ENCODE data around the gene CDC42EP1. TPM values are rescaled to one million over a fixed set of nuclear protein-coding genes. Genes with fewer than 3 reads are reported as not detected.
"Not testable (repeated sequence)": the region's sequence is repeated elsewhere in the genome, so short reads cannot be mapped to it uniquely, and the experiment has no call there.

The CDC42EP1 gene
- total and polyA plus RNA-seq, 2 donors (not counting 3 experiments of a cell fraction or from before 2014, with no cell fraction given) = 82.2 to 141 TPM

DNA sequence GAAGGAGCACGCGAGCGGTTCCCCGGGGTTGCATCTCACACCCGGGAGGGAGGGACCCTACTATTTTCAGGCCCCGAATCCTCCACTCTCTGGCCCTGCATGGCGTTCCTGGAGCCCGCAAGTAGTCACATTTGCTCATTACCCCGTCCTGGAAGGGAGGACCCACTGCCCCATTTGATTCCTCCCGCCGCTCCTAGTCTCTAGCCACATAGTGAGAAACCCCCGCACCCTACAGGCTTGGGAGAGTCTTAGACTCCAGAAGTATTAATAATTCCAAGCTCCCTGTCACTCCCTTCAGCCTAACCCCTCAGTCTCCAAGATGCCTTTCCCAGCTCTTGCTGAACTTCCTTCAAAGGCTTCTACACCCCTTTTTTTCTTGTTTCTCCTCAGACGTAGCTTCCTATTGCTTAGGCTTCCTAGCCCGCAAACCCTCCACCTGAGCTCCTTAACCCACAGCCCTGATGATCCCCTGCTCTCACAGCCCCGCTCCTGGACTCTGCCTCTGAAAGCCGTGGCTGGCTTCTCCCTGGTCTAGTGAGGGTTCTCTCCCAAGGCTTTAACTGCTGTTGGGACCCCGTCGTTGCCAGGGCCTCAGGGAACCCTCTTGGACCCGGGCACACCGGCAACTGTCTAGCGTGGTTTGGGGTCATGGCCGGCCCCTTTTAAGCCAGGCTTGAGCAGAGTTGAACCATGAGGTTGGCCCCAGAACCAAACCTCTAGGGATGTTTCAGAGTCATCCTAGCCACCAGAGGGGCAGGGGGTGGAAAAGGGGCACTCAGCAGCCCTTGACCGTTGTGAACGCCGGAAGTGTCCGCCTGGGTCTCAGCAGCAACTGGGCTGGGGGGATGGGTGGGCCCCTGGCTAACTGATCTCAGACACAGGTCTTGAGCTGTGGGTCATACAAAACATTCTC, 49.2 kb downstream of the CDC42EP1 start:
- Histone ChIP-seq H3K36me3 (ENCODE audit: control insufficient read depth in 2 of 2, extremely low read depth in 1 of 2, insufficient read depth in 2 of 2, low read length in 2 of 2) (peaks cover 0 to 4% of the 10 kb centered on the region in 2 experiments), H3K9me3 (replicated peaks; ENCODE audit: control insufficient read depth, insufficient read depth, low read length) (no peaks in the 10 kb centered on the region), H2AFZ (ENCODE audit: low read depth, low read length) (peak overlapping the region; percentile 42), H3K27ac (ENCODE audit: insufficient read depth, low read depth, low read length) (peak overlapping the region; percentile 45), H3K27me3 (ENCODE audit: control insufficient read depth in 2 of 2, insufficient read depth in 2 of 2, low read length in 2 of 2) (peaks cover 0 to 7% of the 10 kb centered on the region in 2 experiments), H3K79me2 (ENCODE audit: control insufficient read depth, insufficient read depth, low read length) (peaks cover 26% of the 10 kb centered on the region), H3K9me1 (replicated peaks; ENCODE audit: control insufficient read depth, extremely low read depth, insufficient read depth, low read length) (no peaks in the 10 kb centered on the region), H3K4me2 (ENCODE audit: insufficient read depth, low read length) (peak overlapping the region; percentile 76), H3K4me1 (ENCODE audit: control insufficient read depth, extremely low read depth, insufficient read depth, low read length) (peaks cover 19% of the 10 kb centered on the region), H4K20me1 (replicated peaks; ENCODE audit: control insufficient read depth, extremely low read depth, insufficient read depth, low read length) (no peaks in the 10 kb centered on the region), H3K9ac (replicated peaks; ENCODE audit: extremely low read depth, insufficient read depth, low read length) (peak overlapping the region; percentile 70), H3K4me3 (replicated peaks in 1 of 3; ENCODE audit: insufficient read depth in 1 of 3, low read depth in 1 of 3, low read length in 3 of 3) (peak overlapping the region; percentile 46 to 83 (median 73))
- TF ChIP-seq MYC (IDR thresholded peaks at IDR 0.05; ENCODE audit: low read depth, low read length) (no peak), FOS (IDR thresholded peaks at IDR 0.05; ENCODE audit: borderline replicate concordance, insufficient read depth, low read length) (no peak), EZH2 (IDR thresholded peaks at IDR 0.05; ENCODE audit: borderline replicate concordance, low read depth, low read length, severe bottlenecking) (no peak)
- FAIRE-seq (no peak), DNase-seq (ENCODE audit: low read depth, low spot score) (no peak)
- intact Hi-C loops (cut with micrococcal nuclease) (loop anchor here (1.0 to 5.0 kb wide), 4 partner anchors 23 to 138 kb away; partner anchors contain the start of gene LGALS1), dilution Hi-C loops (cut with MboI; ENCODE audit: extremely low pct_ligation_motif_present, low sequenced_read_pairs) (no loop called here)
- BruUV-seq (replicated peaks) = TSS peak; percentile 44
- ChIA-PET POLR2A (interaction anchor here (1.0 kb wide), 1 partner anchor 196 kb away, joined by 3 read pairs; a partner anchor contains a TSS), CTCF (interaction anchor here (1.0 to 5.7 kb wide), 9 partner anchors 9 to 70 kb away, joined by 3 to 92 read pairs (median 10); no protein-coding TSS in a partner anchor)

- H3K36me3 ChIP-seq (ENCODE audit: control insufficient read depth in 2 of 2, extremely low read depth in 1 of 2, insufficient read depth in 2 of 2, low read length in 2 of 2); H3K9me3 ChIP-seq (replicated peaks; ENCODE audit: control insufficient read depth, insufficient read depth, low read length); H3K27me3 ChIP-seq (ENCODE audit: control insufficient read depth in 2 of 2, insufficient read depth in 2 of 2, low read length in 2 of 2); BruUV-seq (replicated peaks); POLR2A ChIA-PET; H3K27ac ChIP-seq (ENCODE audit: insufficient read depth, low read depth, low read length); DNase-seq (ENCODE audit: low read depth, low spot score); H3K4me3 ChIP-seq (replicated peaks in 1 of 3; ENCODE audit: insufficient read depth in 1 of 3, low read depth in 1 of 3, low read length in 3 of 3); FAIRE-seq; H4K20me1 ChIP-seq (replicated peaks; ENCODE audit: control insufficient read depth, extremely low read depth, insufficient read depth, low read length); H3K9me1 ChIP-seq (replicated peaks; ENCODE audit: control insufficient read depth, extremely low read depth, insufficient read depth, low read length); intact Hi-C loops (cut with micrococcal nuclease); H2AFZ ChIP-seq (ENCODE audit: low read depth, low read length); dilution Hi-C loops (cut with MboI; ENCODE audit: extremely low pct_ligation_motif_present, low sequenced_read_pairs): not testable (repeated sequence)
- H3K4me1 ChIP-seq (ENCODE audit: control insufficient read depth, extremely low read depth, insufficient read depth, low read length) = peaks cover 19% of the 10 kb centered on the region
- H3K4me2 ChIP-seq (ENCODE audit: insufficient read depth, low read length) = peak overlapping the region; percentile 76
- CTCF ChIA-PET = interaction anchor here (1.6 to 5.7 kb wide), 5 partner anchors 8 to 34 kb away, joined by 3 to 92 read pairs (median 13); no protein-coding TSS in a partner anchor
- H3K79me2 ChIP-seq (ENCODE audit: control insufficient read depth, insufficient read depth, low read length) = peaks cover 26% of the 10 kb centered on the region
- peak overlapping the region; percentile 70 for H3K9ac ChIP-seq (replicated peaks; ENCODE audit: extremely low read depth, insufficient read depth, low read length)
Measured at GRCh38 chr22:37610153-37610475, 49.8 kb downstream of the CDC42EP1 start.

Data from endothelial cell of umbilical vein (primary cell).